CD14-positive monocyte (primary cell): ENCODE measurements around the gene MGLL. TPM values are rescaled to one million over a fixed set of nuclear protein-coding genes. Genes with fewer than 3 reads are reported as not detected.

Experiments used
- DNase-seq, 3 donors: peaks; one replicate each; pipeline ENCODE4 v3.0.0-alpha.2; 2011 to 2022
- H2AFZ ChIP-seq: 2 replicates; pipeline ENCODE4 v1.6.0; 2012; ENCODE audit warnings: mild to moderate bottlenecking, low read depth, low read length, inconsistent platforms; ENCODE audit not compliant: insufficient read depth, poor library complexity, severe bottlenecking
- H3K27ac ChIP-seq, 2 donors: 1 replicate in 1 of 2; 2 replicates in 1 of 2; pipeline ENCODE4 v1.5.1; 2012 to 2013; ENCODE audit warnings: low read length in 2 of 2, control low read depth in 1 of 2, inconsistent platforms in 1 of 2, low read depth in 1 of 2, mild to moderate bottlenecking in 1 of 2
- H3K27me3 ChIP-seq, 2 donors: one replicate each; pipeline versions ENCODE4 v1.6.0 to v1.6.1; 2011 to 2013; ENCODE audit warnings: low read length in 2 of 2; ENCODE audit not compliant: control insufficient read depth in 2 of 2, insufficient read depth in 2 of 2
- H3K36me3 ChIP-seq, 2 donors: replicated peaks in 1 of 2; 1 replicate in 1 of 2; 2 replicates in 1 of 2; pipeline versions ENCODE4 v1.5.1 to v1.6.1; 2012 to 2013; ENCODE audit warnings: low read length in 2 of 2, control low read depth in 1 of 2, inconsistent platforms in 1 of 2, mild to moderate bottlenecking in 1 of 2; ENCODE audit not compliant: insufficient read depth in 2 of 2, control insufficient read depth in 1 of 2
- H3K4me1 ChIP-seq, 2 donors: 1 replicate in 1 of 2; 2 replicates in 1 of 2; pipeline versions ENCODE4 v1.5.1 to v1.6.1; 2012 to 2013; ENCODE audit warnings: low read length in 2 of 2, control low read depth in 1 of 2, inconsistent platforms in 1 of 2, mild to moderate bottlenecking in 1 of 2, moderate library complexity in 1 of 2; ENCODE audit not compliant: insufficient read depth in 2 of 2, control insufficient read depth in 1 of 2
- H3K4me2 ChIP-seq: replicated peaks from 2 replicates; pipeline ENCODE3; 2012; ENCODE audit warnings: low read length, moderate library complexity, mild to moderate bottlenecking; ENCODE audit not compliant: poor library complexity, severe bottlenecking; ENCODE audit errors: extremely low read depth
- H3K4me3 ChIP-seq, 3 experiments: fragments of 200-600 bp in 1 of 3; sonication (generic) in 1 of 3; replicated peaks in 1 of 3; 1 replicate in 2 of 3; 2 replicates in 1 of 3; pipeline ENCODE4 v1.5.1; 2011 to 2013; ENCODE audit warnings: low read length in 3 of 3, mild to moderate bottlenecking in 3 of 3, control low read depth in 2 of 3, low read depth in 2 of 3, inconsistent platforms in 1 of 3, moderate library complexity in 1 of 3
- H3K79me2 ChIP-seq: 2 replicates; pipeline ENCODE4 v1.6.0; 2012; ENCODE audit warnings: mild to moderate bottlenecking, control low read depth, inconsistent platforms, low read length, moderate library complexity; ENCODE audit not compliant: insufficient read depth
- H3K9ac ChIP-seq: 2 replicates; pipeline ENCODE4 v1.6.0; 2017; ENCODE audit warnings: low read length, mild to moderate bottlenecking; ENCODE audit not compliant: insufficient read depth, poor library complexity, severe bottlenecking
- H3K9me3 ChIP-seq, 2 donors: replicated peaks in 1 of 2; 1 replicate in 1 of 2; 2 replicates in 1 of 2; pipeline versions ENCODE4 v1.5.1 to v1.6.1; 2012 to 2013; ENCODE audit warnings: low read length in 2 of 2, control low read depth in 1 of 2; ENCODE audit not compliant: control insufficient read depth in 1 of 2, insufficient read depth in 1 of 2
- H4K20me1 ChIP-seq: 2 replicates; pipeline ENCODE4 v1.6.0; 2012; ENCODE audit warnings: mild to moderate bottlenecking, low read length, control low read depth, moderate library complexity; ENCODE audit not compliant: insufficient read depth
- H3K27ac Mint-ChIP-seq, 7 donors: one replicate each; pipeline ENCODE4 v1.8.0; 2020; ENCODE audit warnings: mild to moderate bottlenecking in 7 of 7, mixed read lengths in 7 of 7, moderate library complexity in 6 of 7, inconsistent platforms in 2 of 7
- H3K27me3 Mint-ChIP-seq, 3 donors: one replicate each; pipeline ENCODE4 v1.8.0; 2021 to 2022; ENCODE audit warnings: low read depth in 3 of 3, mild to moderate bottlenecking in 3 of 3, mixed read lengths in 3 of 3, moderate library complexity in 3 of 3, inconsistent platforms in 1 of 3
- H3K36me3 Mint-ChIP-seq, 2 donors: one replicate each; pipeline ENCODE4 v1.8.0; 2020; ENCODE audit warnings: mixed read lengths in 2 of 2, inconsistent platforms in 1 of 2, mild to moderate bottlenecking in 1 of 2
- H3K4me1 Mint-ChIP-seq: one replicate; pipeline ENCODE4 v1.8.0; 2020; ENCODE audit warnings: mild to moderate bottlenecking, mixed read lengths
- H3K4me3 Mint-ChIP-seq, 2 donors: one replicate each; pipeline ENCODE4 v1.8.0; 2020; ENCODE audit warnings: mild to moderate bottlenecking in 2 of 2, mixed read lengths in 2 of 2, moderate library complexity in 1 of 2
- H3K9me3 Mint-ChIP-seq, 7 donors: one replicate each; pipeline ENCODE4 v1.8.0; 2020 to 2022; ENCODE audit warnings: mixed read lengths in 7 of 7, mild to moderate bottlenecking in 6 of 7, moderate library complexity in 6 of 7, inconsistent platforms in 2 of 7
- CTCF ChIP-seq: fragments of 200-600 bp; IDR thresholded peaks from one replicate; pipeline ENCODE4 v1.8.0; 2022; ENCODE audit warnings: antibody characterized with exemption, mild to moderate bottlenecking
- WGBS: methylation state at CpG from one replicate; pipeline ENCODE4 v1.1.5; 2013; ENCODE audit warnings: missing lambda C conversion rate; ENCODE audit not compliant: insufficient coverage; 5-methylcytosine and 5-hydroxymethylcytosine counted together
- intact Hi-C, 2 donors: fragments of 100-400 bp; cut with micrococcal nuclease; formaldehyde crosslinking; loops; one replicate each; pipeline versions ENCODE4 v1.15.0 to v1.15.1; 2023
- polyA plus RNA-seq, 3 donors: library from polyadenylated mRNA; depleted of rRNA in 1 of 3; unstranded in 2 of 3; stranded (reverse) in 1 of 3; fragments of 300-500 nt in 2 of 3; fragments of >200 nt in 1 of 3; fragmentation: Illumina TruSeq in 2 of 3; gene quantifications; 1 replicate in 2 of 3; 2 replicates in 1 of 3; pipeline ENCODE4 v1.2.3, GENCODE V29; 2012 to 2021

The MGLL gene
- polyA plus RNA-seq, 3 donors = 4.4 to 10.0 (median 6.4) TPM

- Mint-ChIP-seq H3K4me1 (peaks cover 42% of the 10 kb centered on the region), H3K4me3 (peak overlapping the region; percentile 77 to 91), H3K9me3 (peaks cover 0 to 3% (median 0%) of the 10 kb centered on the region in 7 donors), H3K27me3 (peaks cover 7 to 9% (median 8%) of the 10 kb centered on the region in 3 donors), H3K36me3 (peaks cover 0 to 6% of the 10 kb centered on the region in 2 donors), H3K27ac (peak overlapping the region in 6 of 7 donors; percentile 37 to 78 (median 64))
- Histone ChIP-seq H3K27me3 (no peaks in the 10 kb centered on the region), H3K4me3 (peak overlapping the region in 2 of 3 experiments; percentile 5 to 59), H3K36me3 (no peaks in the 10 kb centered on the region), H2AFZ (peak overlapping the region; percentile 47), H4K20me1 (no peaks in the 10 kb centered on the region), H3K9ac (peak overlapping the region; percentile 10), H3K4me1 (peaks cover 27 to 35% of the 10 kb centered on the region in 2 donors), H3K9me3 (no peaks in the 10 kb centered on the region), H3K27ac (no peak overlapping the region), H3K4me2 (peak overlapping the region; percentile 57), H3K79me2 (peaks cover 5% of the 10 kb centered on the region)
- 2% methylated on average over 11 of the region's 12 CpGs for WGBS
- intact Hi-C loops = no loop called here
- no peak for TF ChIP-seq CTCF
- DNase-seq = peak; percentile 46 to 77 (median 56)
These were observed 60.9 kb downstream of the MGLL start for GRCh38 chr3:127761441-127761801.

- peaks cover 32 to 40% of the 10 kb centered on the region in 2 donors for H3K4me1 ChIP-seq
- H3K9me3 ChIP-seq = no peaks in the 10 kb centered on the region
- peak overlapping the region; percentile 10 for H3K9ac ChIP-seq
- WGBS = 91% methylated on average over 12 of the region's 13 CpGs
- peaks cover 44% of the 10 kb centered on the region for H3K4me1 Mint-ChIP-seq
- H3K36me3 Mint-ChIP-seq = peaks cover 0 to 6% of the 10 kb centered on the region in 2 donors
- TF ChIP-seq CTCF = peak; percentile 13
- peak overlapping the region in 1 of 3 experiments; percentile 59 for H3K4me3 ChIP-seq
- peak overlapping the region in 2 of 7 donors; percentile 37 to 68 for H3K27ac Mint-ChIP-seq
- peaks cover 0 to 3% (median 0%) of the 10 kb centered on the region in 7 donors for H3K9me3 Mint-ChIP-seq
- no peaks in the 10 kb centered on the region for H3K27me3 ChIP-seq
- H4K20me1 ChIP-seq = no peaks in the 10 kb centered on the region
- H3K36me3 ChIP-seq = no peaks in the 10 kb centered on the region
- DNase-seq = no peak
- H3K79me2 ChIP-seq = peaks cover 3% of the 10 kb centered on the region
- H3K4me3 Mint-ChIP-seq = peak overlapping the region; percentile 77 to 91
- no peak overlapping the region for H3K27ac ChIP-seq
- H3K27me3 Mint-ChIP-seq = peaks cover 7 to 10% (median 8%) of the 10 kb centered on the region in 3 donors
- intact Hi-C loops = no loop called here
- no peak overlapping the region for H2AFZ ChIP-seq
- peak overlapping the region; percentile 57 for H3K4me2 ChIP-seq
These were observed 61.4 kb downstream of the MGLL start for GRCh38 chr3:127760791-127761440.
